ENCODE measurements around the gene CTDSP2. TPM values are rescaled to one million over a fixed set of nuclear protein-coding genes. Genes with fewer than 3 reads are reported as not detected.
"Not testable (repeated sequence)": the region's sequence is repeated elsewhere in the genome, so short reads cannot be mapped to it uniquely, and the experiment has no call there.

The CTDSP2 gene
- polyA plus RNA-seq, 1 donor, result 251 TPM

GRCh38 chr12:57782243-57782607 is 64.3 kb downstream of the CTDSP2 start:
- no peak for DNase-seq

- DNase-seq, result no peak
These were observed 64.7 kb downstream of the CTDSP2 start for GRCh38 chr12:57781801-57782200.

GRCh38 chr12:57781244-57781643 is 65.3 kb downstream of the CTDSP2 start:
- DNase-seq, result no peak

GRCh38 chr12:57780284-57780897 is 66.1 kb downstream of the CTDSP2 start:
- no peak for DNase-seq

- DNase-seq, result no peak
These were observed 66.8 kb downstream of the CTDSP2 start for GRCh38 chr12:57779736-57780135.

- DNase-seq, result no peak
These were observed 68.6 kb downstream of the CTDSP2 start for GRCh38 chr12:57777911-57778310.

- DNase-seq, result no peak
These were observed 69.2 kb downstream of the CTDSP2 start for GRCh38 chr12:57777367-57777766.

- DNase-seq, result no peak
These were observed 70.3 kb downstream of the CTDSP2 start for GRCh38 chr12:57776247-57776587.

GRCh38 chr12:57775563-57776246 is 70.8 kb downstream of the CTDSP2 start:
- DNase-seq, result no peak

- no peak for DNase-seq
These were observed 71.5 kb downstream of the CTDSP2 start for GRCh38 chr12:57775044-57775443.

- not testable (repeated sequence) for DNase-seq
These were observed 71.9 kb downstream of the CTDSP2 start for GRCh38 chr12:57774634-57775033.

GRCh38 chr12:57772429-57773322 is 73.9 kb downstream of the CTDSP2 start, which contains the start of gene EEF1AKMT3:
Gene EEF1AKMT3, plus strand, starts transcription at chr12:57772614. Its CDS starts 111 bp downstream, at chr12:57772725.
- DNase-seq, result no peak

GRCh38 chr12:57771873-57772428 is 74.6 kb downstream of the CTDSP2 start, which contains the start of gene METTL1:
Gene METTL1, minus strand, starts transcription at chr12:57772105. Its CDS starts 22 bp downstream, at chr12:57772083.
- peak; percentile 96 for DNase-seq

GRCh38 chr12:57771236-57771872 is 75.2 kb downstream of the CTDSP2 start:
- DNase-seq, result peak; percentile 91

GRCh38 chr12:57770734-57771133 is 75.8 kb downstream of the CTDSP2 start:
- no peak for DNase-seq

Other genes with a start within 250 kb of the CTDSP2 start
- gene DTX3, start 241.9 kb downstream of the CTDSP2 start, polyA plus RNA-seq (ENCODE audit: insufficient read length), result 65.0 TPM
- gene ARHGEF25, start 235.3 kb downstream of the CTDSP2 start, polyA plus RNA-seq (ENCODE audit: insufficient read length), result 30.5 TPM
- gene B4GALNT1, start 213.5 kb downstream of the CTDSP2 start, polyA plus RNA-seq (ENCODE audit: insufficient read length), result 0.80 TPM
- 212 TPM for gene OS9, start 152.6 kb downstream of the CTDSP2 start, polyA plus RNA-seq (ENCODE audit: insufficient read length)
- 1.2 TPM for gene AGAP2, start 108.0 kb downstream of the CTDSP2 start, polyA plus RNA-seq (ENCODE audit: insufficient read length)
- gene TSPAN31, start 101.7 kb downstream of the CTDSP2 start, polyA plus RNA-seq (ENCODE audit: insufficient read length), result 103 TPM
- 226 TPM for gene CDK4, start 94.4 kb downstream of the CTDSP2 start, polyA plus RNA-seq (ENCODE audit: insufficient read length)
- gene MARCHF9, start 91.6 kb downstream of the CTDSP2 start, polyA plus RNA-seq (ENCODE audit: insufficient read length), result 20.0 TPM
- gene CYP27B1, start 79.7 kb downstream of the CTDSP2 start, polyA plus RNA-seq (ENCODE audit: insufficient read length), result 2.0 TPM
- gene METTL1, start 74.6 kb downstream of the CTDSP2 start, polyA plus RNA-seq (ENCODE audit: insufficient read length), result 35.6 TPM
- 13.2 TPM for gene EEF1AKMT3, start 74.1 kb downstream of the CTDSP2 start, polyA plus RNA-seq (ENCODE audit: insufficient read length)
- 46.3 TPM for gene TSFM, start 63.9 kb downstream of the CTDSP2 start, polyA plus RNA-seq (ENCODE audit: insufficient read length)
- gene AVIL, start 28.0 kb downstream of the CTDSP2 start, polyA plus RNA-seq (ENCODE audit: insufficient read length), result 21.7 TPM
- gene ATP23, start 94.8 kb upstream of the CTDSP2 start, polyA plus RNA-seq (ENCODE audit: insufficient read length), result 11.0 TPM